Glutamatergic neuron (in vitro differentiated cells): ENCODE results near the gene RASSF5. TPM values are rescaled to one million over a fixed set of nuclear protein-coding genes. Genes with fewer than 3 reads are reported as not detected.

Experiments
- DNase-seq: peaks from one replicate; pipeline ENCODE4 v3.0.0; 2022
- H3K27ac Mint-ChIP-seq: one replicate; pipeline ENCODE4 v1.8.0; 2020; ENCODE audit warnings: mild to moderate bottlenecking, mixed read lengths, inconsistent platforms; ENCODE audit not compliant: unreplicated experiment
- H3K27me3 Mint-ChIP-seq: one replicate; pipeline ENCODE4 v1.8.0; 2020; ENCODE audit warnings: mild to moderate bottlenecking, moderate library complexity, mixed read lengths, inconsistent platforms; ENCODE audit not compliant: unreplicated experiment
- H3K36me3 Mint-ChIP-seq: one replicate; pipeline ENCODE4 v1.8.0; 2020; ENCODE audit warnings: mild to moderate bottlenecking, mixed read lengths, inconsistent platforms; ENCODE audit not compliant: unreplicated experiment
- H3K4me1 Mint-ChIP-seq: one replicate; pipeline ENCODE4 v1.8.0; 2020; ENCODE audit warnings: mild to moderate bottlenecking, low read depth, mixed read lengths, inconsistent platforms; ENCODE audit not compliant: unreplicated experiment
- H3K4me3 Mint-ChIP-seq: one replicate; pipeline ENCODE4 v1.8.0; 2020; ENCODE audit warnings: mild to moderate bottlenecking, mixed read lengths, inconsistent platforms; ENCODE audit not compliant: unreplicated experiment
- H3K9me3 Mint-ChIP-seq: one replicate; pipeline ENCODE4 v1.8.0; 2020; ENCODE audit warnings: mild to moderate bottlenecking, moderate library complexity, mixed read lengths, inconsistent platforms; ENCODE audit not compliant: unreplicated experiment
- total RNA-seq: library from RNA; stranded (reverse); fragmentation: NEBNext Ultra II Directional; extraction: Animal tissue kit (Norgen Biotek cat#: 25700); gene quantifications from one replicate; pipeline ENCODE4 v1.2.1, GENCODE V29; 2021; ENCODE audit not compliant: unreplicated experiment
- TF ChIP-seq, protein P1 (sequence below): fragments of 200-600 bp; sonication (generic); IDR thresholded peaks from one replicate; pipeline ENCODE4 v1.5.0; 2021; ENCODE audit not compliant: partially characterized antibody, unreplicated experiment

The RASSF5 gene
- total RNA-seq, 1 donor from 2014 or later, result 2.7 TPM

DNA sequence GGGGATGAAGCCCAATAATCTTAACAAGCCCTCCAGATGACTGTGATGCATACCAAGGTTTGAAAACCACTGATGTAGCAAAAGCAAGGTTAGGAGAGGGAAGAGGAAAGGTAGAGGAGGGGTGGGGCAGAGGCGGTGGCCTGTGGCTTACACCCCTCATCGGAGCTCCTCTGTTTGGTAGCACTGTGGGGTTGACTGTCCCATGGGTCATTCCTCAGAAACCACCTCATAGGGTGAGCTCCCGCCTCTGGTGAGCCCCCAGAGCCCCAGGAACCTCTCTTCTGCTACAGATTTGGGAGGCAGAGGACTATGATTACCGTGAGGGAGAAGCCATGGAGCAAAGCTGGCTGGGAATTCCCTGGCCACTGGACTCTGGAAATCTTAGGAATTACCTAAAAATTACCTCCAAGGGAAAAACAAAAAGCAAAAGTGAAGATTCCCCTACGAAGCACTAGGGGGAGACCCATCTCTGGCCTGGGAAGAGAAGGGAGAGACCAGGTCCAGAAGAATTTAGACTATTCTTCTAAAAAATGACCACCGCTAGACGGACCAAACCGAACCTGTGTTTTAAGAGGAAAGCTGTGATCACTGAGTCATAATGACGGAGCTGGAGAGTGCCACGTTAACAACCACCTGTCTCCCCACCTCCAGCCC is 1.5 kb upstream of the RASSF5 start:
- H3K4me1 Mint-ChIP-seq, result peaks cover 23% of the 10 kb centered on the region
- DNase-seq, result no peak
- H3K4me3 Mint-ChIP-seq, result no peak overlapping the region
- peaks cover 25% of the 10 kb centered on the region for H3K27me3 Mint-ChIP-seq
- H3K9me3 Mint-ChIP-seq, result peaks cover 5% of the 10 kb centered on the region
- H3K27ac Mint-ChIP-seq, result no peak overlapping the region
- TF ChIP-seq, protein P1, sequence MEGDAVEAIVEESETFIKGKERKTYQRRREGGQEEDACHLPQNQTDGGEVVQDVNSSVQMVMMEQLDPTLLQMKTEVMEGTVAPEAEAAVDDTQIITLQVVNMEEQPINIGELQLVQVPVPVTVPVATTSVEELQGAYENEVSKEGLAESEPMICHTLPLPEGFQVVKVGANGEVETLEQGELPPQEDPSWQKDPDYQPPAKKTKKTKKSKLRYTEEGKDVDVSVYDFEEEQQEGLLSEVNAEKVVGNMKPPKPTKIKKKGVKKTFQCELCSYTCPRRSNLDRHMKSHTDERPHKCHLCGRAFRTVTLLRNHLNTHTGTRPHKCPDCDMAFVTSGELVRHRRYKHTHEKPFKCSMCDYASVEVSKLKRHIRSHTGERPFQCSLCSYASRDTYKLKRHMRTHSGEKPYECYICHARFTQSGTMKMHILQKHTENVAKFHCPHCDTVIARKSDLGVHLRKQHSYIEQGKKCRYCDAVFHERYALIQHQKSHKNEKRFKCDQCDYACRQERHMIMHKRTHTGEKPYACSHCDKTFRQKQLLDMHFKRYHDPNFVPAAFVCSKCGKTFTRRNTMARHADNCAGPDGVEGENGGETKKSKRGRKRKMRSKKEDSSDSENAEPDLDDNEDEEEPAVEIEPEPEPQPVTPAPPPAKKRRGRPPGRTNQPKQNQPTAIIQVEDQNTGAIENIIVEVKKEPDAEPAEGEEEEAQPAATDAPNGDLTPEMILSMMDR, result peak; percentile 48
- H3K36me3 Mint-ChIP-seq, result no peaks in the 10 kb centered on the region

DNA sequence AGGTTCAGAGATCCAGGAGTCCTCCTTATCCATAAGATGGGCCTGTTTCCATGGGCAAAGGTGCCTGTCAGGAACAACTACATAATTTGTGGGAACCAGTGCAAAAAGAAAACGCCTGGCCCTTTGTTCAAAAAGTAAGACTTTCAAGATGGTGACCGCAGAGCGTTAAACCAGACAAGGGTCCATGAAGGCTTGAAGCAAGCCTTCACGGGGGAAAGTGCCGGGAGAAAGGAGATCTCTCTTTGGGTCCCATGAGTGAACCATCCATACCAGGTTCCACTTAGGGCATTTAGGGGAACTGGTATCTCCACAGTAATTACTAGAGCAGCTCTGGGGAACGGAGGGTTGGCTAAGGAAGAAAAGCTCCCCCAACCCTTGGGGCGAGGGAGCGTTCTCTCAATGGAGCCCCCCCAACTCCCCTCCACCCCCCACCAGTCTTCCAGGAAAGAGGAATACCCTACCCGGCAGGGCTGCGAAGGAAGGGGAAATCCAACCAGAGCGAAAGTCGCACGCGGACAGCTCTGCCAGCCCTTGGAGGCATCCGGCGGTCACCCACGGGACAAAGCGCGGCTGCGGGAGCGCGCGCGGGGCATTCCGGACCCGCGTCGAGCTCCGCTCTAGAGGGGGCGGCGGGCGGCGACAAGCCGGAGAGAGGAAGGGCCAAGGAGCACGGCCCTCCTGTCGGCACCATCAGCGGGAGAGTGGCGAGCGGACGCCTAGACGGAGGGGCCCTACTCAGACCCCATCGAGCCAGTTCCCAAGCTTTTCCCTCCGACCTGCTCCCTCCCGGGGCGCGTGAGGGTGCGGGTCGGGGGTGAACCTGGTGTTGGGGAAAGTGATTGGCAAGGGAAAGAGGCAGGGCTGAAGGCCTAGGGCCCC is 687 bp upstream of the RASSF5 start:
- TF ChIP-seq, protein P1, result no peak
- peak; percentile 30 for DNase-seq
- Mint-ChIP-seq H3K27ac (no peak overlapping the region), H3K27me3 (peaks cover 26% of the 10 kb centered on the region), H3K36me3 (no peaks in the 10 kb centered on the region), H3K4me3 (no peak overlapping the region), H3K9me3 (peaks cover 6% of the 10 kb centered on the region), H3K4me1 (peaks cover 30% of the 10 kb centered on the region)

DNA sequence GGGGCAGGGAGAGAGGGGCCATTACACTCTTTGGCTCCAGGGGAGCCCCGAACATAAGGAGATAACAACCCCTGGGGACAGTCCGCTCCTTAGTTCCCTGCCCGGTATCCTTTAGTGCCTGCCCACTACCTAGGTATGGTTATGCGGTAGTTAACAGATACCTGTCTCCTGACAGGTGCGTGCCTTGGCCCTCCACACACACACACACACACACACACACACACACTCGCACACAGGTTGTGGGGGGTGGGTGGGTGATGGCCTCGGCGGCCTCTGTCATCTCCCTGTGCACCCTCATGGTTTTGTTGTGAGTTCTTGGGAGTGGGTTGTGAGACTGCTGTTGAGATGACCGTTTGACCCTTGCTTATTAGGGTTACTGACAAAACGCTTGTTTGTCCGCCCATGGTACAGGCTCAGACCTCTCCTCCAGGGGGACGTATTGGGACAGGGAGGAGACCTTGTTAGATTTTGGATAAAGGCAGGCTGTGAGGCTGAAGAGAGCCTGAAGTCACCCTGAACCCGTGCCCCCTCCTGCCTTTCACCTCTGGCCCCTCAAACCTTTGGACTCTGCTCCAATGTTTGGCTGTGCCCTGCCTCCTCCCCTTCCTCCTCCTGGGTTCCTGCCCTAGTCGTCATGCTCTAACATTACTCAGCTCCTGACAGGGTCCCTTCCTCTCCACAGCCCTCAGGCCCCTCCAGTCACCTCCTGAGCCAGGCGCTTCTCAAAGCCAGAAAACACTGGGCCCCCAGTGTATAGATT is 979 bp downstream of the RASSF5 start:
- TF ChIP-seq, protein P1, result no peak
- Mint-ChIP-seq H3K4me3 (peak overlapping the region; percentile 83), H3K9me3 (peaks cover 7% of the 10 kb centered on the region), H3K27me3 (peaks cover 22% of the 10 kb centered on the region), H3K36me3 (no peaks in the 10 kb centered on the region), H3K4me1 (peaks cover 41% of the 10 kb centered on the region), H3K27ac (no peak overlapping the region)
- no peak for DNase-seq

DNA sequence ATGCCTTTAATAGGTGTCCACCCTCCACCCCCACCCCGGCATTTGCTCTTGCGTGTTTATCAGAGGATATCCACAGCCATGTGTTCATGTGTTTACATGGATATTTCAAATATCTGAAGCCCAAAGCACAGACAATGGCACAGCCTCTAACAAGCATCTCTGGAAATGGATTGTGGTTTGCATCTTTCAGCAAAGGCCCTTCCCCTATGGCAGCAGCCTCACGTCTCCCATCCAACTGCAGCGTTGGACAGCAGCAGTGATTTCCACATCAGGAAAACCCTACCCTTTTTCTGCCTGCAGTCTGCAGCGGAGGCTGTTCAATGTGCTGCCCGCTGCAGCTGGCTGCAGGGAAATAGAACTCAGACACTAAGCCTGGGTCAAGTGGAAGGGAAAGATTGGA is 1.6 kb downstream of the RASSF5 start:
- Mint-ChIP-seq H3K36me3 (no peaks in the 10 kb centered on the region), H3K27me3 (peaks cover 22% of the 10 kb centered on the region), H3K27ac (no peak overlapping the region), H3K4me1 (peaks cover 48% of the 10 kb centered on the region), H3K9me3 (peaks cover 7% of the 10 kb centered on the region), H3K4me3 (peak overlapping the region; percentile 83)
- no peak for DNase-seq
- TF ChIP-seq, protein P1, result no peak
